Stimulated activated CD4-positive, alpha-beta T cell treated with anti-CD3 and anti-CD28 coated beads, Interleukin-12 subunit alpha, Interleukin-12 subunit beta, amount 100 ng/mL, for 24 hours (primary cell): ENCODE measurements around the gene EIF4G3.
"Not testable (repeated sequence)": the region's sequence is repeated elsewhere in the genome, so short reads cannot be mapped to it uniquely, and the experiment has no call there.

Source experiments
- DNase-seq, 2 experiments: peaks; one replicate each; pipeline ENCODE4 v3.0.0-alpha.2; 2020; ENCODE audit warnings: low read depth in 2 of 2

Gene EIF4G3

DNA sequence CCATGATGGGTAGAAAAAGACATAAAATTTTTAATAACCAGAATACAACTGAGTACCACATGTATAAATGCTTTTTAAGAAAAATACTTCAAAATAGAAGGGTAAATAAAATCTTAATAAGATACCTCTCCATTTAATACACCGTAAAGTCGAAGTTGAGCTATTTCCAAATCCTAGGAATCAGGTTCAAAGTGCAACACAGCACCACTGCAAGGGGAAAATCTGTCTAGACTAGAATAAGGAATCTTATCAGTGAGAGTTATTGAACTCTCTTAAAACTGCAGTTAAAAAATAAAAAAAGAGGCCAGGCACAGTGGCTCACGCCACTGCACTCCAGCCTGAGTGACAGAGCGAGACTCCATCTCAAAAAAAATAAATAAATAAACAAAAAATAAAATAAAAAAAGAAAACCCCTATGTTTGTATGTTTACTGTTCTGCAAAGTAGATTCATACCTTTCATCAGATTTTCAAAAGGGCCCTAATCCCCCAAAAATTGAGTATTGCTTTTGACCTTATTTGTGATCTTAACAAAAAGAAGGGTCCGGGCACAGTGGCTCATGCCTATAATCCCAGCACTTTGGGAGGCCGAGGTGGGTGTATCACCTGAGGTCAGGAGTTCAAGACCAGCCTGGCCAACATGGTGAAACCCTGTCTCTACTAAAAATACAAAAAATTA, 109.0 kb downstream of the EIF4G3 start:
- DNase-seq: no peak

DNA sequence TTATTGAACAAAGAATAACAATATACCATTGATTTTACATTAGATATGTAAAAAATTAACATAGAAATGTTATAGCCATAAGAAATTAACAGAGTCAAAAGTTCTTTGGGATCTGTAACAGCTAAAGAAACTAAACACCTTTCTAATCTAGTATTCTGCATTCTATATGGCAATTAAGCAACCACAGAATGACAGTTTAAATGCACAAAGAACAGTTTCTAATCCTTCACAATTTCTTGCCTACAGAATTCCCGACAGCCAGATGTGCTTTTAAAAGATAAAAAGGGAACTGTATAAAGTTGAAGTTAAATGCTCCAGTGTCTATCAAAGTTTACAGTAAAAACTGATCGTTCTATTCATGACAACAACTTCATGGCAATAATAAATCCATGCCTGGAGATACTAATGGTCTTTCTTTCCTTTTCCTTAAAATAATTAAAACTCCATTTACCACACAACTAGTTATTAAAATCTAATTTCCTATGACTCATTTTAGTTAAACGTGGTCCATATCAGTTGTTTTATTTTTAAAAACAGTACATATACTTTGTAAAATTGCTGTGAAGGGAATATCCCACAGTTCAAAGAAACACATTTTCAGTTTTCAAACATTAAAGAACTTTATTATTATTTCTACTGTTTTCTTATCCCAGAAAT, 110.2 kb downstream of the EIF4G3 start:
- no peak for DNase-seq

DNA sequence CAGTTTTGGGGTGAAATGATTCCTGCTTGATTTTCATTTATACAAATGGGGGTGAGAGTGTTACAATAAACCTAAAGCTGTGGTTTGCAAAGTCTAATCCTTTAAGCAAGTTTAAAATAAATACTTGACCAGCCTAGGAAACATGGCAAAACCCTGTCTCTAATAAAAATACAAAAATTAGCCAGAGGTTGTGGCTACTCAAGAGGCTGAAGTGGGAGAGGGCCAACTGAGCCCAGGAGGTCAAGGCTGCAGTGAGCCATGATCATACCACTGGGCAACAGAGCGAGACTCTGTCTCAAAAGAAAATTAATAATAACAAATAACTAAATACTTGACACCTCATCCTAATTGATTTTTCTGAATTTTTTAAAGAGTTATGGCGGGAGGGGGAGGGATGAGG, 110.8 kb downstream of the EIF4G3 start:
- DNase-seq: no peak

DNA sequence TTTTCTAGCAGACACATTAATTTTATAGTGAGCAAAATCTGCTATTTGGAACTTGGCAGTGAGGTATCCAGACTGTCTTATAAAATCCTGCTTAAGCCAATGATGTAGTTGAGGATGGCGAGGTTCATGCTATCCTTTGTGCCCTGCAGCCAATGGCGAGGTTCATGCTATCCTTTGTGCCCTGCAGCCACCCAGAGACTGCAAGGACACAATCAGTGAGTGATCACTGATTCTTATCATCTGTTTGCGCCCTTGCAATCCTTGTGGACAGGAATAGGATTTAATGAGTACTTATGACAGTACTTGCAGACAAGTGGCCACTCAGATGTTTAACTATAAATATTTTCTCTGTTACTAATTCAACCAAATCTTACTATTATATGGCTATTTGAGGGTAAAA, 112.6 kb downstream of the EIF4G3 start:
- no peak for DNase-seq

DNA sequence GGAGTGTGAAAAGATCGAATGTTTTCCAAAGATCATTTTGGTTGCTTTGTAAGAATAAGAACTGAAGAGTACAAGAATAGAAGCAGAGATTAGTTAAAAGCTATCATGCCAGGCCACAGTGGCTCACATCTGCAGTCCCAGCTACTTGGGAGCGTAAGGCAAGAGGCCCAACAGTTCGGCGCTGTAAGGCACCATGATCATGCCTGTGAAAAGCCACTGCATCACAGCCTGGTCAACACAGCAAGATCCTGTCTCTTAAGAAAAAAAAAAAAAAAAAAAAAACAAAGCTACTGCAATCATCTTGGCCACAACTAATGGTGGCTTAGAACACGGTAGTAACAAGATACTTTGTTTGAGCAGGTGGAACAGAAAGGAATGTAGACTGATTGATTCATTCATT, 116.2 kb downstream of the EIF4G3 start:
- no peak for DNase-seq

DNA sequence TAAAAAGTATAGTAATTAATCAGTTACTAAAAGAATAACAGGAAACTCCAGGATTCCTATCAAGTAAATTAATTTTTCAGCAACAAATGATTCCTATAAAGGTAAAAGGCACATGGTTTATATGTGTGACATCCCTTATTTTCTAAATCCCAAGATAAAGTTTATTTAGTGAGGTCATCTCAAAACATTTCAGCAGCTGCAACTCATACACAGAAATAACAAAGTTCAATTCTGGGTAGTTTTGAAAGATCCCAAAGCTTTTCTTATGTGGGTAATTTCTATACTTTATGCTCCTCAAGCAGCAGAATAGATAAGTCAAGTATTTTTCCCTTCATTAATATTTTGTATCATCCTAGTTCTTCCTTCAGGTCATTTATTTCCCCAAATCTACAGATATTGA, 117.7 kb downstream of the EIF4G3 start:
- DNase-seq: no peak

DNA sequence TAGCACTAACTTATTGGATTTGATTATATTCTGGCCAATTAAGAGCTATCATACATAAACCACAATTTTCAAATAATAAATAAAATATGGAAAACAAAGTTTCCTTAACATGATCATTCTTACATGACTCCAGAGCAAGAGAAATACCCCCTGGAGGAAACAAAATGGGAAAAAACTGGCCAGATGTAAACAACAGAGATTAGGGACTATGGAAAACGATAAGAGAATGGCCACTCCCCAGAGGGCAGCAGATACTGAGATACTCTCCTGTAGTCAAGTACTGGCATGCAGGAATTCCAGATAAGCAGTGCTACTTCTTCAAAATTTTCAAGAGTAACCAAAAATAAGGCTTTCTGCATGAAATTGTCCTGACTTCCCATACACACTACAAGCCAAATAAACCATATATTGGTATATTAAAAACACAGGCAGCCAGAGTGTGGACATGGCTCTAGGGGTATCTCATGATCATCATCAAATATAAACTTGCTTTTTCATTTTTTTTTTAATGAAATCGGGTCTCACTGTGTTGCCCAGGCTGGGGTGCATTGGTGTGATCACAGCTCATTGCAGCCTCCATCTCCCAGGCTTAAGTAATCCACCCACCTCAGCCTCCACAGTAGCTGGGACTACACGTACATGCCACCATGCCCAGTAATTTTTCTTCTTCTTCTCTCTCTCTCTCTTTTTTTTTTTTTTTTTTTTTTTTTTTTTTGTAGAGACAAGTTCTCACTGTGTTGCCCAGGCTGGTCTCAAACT, 118.5 kb downstream of the EIF4G3 start:
- DNase-seq: no peak

DNA sequence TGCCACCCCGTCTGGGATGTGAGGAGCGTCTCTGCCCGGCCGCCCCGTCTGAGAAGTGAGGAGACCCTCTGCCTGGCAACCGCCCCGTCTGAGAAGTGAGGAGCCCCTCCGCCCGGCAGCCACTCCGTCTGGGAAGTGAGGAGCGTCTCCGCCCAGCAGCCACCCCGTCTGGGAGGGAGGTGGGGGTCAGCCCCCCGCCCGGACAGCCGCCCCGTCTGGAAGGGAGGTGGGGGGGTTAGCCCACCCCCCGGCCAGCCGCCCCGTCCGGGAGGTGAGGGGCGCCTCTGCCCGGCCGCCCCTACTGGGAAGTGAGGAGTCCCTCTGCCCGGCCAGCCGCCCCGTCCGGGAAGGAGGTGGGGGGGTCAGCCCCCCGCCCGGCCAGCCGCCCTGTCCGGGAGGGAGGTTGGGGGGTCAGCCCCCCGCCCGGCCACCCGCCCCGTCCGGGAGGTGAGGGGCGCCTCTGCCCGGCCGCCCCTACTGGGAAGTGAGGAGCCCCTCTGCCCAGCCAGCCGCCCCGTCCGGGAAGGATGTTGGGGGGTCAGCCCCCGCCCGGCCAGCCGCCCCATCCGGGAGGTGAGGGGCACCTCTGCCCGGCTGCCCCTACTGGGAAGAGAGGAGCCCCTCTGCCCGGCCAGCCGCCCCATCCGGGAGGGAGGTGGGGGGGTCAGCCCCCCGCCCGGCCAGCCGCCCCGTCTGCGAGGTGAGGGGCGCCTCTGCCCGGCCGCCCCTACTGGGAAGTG, 123.3 kb downstream of the EIF4G3 start:
- not testable (repeated sequence) for DNase-seq

DNA sequence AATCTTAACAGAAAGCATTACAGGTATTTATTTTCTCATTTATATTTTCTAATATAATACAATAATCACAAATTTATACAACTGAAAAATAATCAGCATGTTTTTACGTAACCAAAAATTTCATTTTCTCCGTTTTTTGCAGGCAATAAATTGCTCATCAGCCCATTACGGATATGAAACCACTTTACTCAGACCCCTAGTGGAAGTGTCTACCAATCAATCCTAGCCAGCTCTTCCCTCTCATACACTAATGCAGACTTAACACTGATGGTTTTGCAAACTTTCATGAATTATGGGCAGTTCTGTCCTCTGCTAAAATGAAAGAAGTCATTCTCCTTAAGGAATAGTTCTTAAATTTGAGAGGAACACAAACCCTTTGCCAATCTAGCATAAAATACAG, 124.7 kb downstream of the EIF4G3 start:
- no peak for DNase-seq

DNA sequence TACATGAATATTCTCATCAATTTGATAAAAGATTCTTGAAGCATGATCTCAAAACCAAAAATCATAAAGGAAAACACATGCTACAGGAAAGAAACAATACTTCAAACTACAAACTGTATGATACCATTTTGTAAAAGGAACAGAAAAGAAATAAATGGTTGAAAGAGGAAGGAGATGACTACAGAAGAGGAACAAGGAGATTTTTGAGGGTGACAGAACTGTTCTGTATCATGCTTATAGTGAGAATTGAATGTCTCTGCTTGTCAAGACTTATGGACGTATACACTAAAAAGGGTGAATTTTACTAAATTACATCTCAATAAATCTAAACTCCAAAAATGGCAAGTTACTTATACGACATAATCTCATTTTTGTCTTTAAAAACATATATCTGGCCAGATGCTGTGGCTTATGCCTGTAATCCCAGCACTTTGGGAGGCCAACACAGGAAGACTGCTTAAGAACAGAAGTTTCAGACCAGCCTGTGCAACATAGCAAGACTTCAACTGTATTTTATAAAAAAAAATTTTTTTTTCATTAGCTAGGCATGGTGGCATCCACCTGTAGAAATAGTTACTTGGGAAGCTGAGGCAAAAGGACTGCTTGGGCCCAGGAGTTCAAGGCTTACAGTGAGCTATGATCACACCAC, 125.4 kb downstream of the EIF4G3 start:
- no peak for DNase-seq

DNA sequence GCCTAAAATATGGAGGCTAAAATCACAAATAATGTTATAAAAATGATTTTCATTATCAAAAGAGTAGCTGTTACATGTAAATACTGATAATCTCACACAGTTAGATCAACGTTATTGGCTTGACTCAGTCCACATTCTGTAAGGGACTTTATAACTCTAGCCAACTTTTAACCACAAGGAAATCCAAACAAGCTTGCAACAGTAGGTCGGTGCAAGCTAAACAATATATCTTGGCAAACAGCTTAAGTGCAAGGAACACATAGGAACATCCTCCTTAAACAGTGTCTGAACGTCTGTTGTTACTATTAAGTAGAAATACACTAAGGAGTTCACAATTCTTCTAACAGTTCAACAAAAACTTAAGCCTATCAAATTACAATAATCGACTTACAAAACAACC, 126.7 kb downstream of the EIF4G3 start:
- no peak for DNase-seq

DNA sequence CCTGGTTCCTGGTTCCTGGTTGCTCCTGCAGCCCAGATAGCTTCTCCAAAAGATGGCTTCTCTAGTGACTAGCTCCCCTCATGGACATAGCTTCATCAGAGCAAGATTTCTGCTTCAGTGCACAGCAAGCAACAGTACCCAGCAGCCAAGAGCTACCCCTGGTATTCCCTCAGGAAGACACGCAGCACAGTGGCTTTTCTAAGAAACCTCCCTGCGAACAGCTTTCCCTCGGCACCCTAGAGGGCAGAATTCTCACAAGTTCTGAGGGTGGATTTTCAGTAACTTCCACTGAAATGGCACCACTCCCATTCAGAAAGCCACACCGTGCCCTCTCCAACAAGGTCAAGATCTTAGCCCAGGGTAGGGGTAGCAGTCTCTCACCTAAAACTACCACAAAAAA, 128.2 kb downstream of the EIF4G3 start:
- DNase-seq: no peak

DNA sequence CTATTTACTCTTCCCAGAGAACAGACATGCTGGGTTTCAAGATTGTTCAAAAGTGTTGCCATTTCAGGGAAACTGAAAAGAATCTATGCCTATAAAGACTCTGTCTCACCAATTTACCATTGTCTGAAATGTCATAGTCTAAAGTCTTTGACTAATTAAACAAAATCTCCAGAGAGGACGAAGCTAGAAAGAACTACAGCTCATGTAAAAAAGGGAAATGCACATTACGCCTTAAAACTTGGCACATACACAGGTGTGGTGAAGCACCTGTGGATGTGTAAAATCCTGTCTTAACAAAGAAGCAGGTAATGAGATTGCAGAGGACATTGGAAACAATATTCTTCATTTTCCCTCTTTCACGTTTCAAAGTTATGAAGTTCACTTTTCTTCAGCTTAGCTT, 130.6 kb downstream of the EIF4G3 start:
- DNase-seq: no peak

DNA sequence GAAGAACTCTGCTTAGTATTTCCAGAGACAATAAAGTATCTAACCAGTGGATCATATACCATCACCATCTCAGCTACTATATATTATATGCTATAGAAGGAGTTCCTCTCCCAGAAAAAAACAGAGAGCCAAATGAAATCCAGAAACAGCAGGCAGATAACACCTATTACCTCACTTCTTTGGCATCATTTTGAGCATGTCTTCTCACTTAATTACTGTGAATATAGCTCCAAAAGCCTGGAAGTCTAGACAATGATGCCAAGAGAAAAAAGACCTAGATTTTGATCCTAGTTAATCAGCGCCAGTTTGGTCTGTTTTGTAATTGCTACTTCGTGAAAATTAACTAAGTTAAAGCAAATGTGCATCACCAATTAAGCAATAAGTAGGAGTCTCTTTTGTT, 131.3 kb downstream of the EIF4G3 start:
- no peak for DNase-seq

DNA sequence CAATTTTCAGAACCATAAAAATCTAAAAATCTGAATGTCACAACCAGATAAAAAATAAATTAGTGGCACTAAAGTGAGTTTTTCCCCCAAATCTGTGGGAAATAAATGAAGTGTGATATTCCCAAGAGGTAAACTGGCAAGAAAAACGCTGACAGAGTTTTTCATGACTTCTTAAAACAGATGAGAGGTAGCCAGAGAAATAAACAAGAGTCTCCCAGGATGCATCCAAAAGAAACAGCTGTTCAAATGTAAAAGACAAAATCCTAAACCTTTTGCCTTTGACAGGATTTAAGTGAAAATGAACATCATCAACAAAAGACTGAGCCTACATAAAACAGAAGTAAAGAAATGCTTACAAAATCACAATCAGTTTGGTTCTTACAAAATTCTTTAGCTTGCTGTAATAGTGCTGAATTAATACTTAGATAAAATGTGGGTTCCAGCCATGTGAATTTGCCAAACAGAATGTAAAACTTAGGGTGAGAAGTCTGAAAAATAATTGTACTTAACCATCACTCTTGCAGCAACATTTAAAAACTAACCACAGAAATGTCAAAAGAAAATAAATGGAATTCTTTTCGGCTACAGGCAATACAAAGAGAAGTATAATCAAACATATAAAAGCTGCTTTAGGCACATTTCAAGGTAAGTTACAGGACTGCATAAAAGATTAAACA, 133.6 kb downstream of the EIF4G3 start:
- no peak for DNase-seq

DNA sequence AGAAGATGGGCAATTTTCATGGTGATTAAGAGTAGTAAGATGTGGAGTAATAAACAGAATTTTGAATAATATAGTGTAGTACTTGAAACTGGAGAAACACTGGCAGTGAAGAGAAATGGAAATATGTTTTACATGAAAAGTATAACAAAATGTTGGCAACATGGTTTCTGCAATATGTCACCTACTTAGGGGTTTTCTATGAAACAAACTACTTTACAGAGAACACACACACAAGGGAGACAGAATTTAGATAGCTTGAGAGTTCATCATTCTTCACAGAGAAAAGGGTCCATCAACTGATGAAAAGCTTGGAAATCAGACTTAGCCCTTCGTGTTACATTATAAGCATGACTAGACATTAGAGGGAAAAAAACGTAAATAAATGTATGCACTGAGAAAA, 135.2 kb downstream of the EIF4G3 start:
- no peak for DNase-seq

DNA sequence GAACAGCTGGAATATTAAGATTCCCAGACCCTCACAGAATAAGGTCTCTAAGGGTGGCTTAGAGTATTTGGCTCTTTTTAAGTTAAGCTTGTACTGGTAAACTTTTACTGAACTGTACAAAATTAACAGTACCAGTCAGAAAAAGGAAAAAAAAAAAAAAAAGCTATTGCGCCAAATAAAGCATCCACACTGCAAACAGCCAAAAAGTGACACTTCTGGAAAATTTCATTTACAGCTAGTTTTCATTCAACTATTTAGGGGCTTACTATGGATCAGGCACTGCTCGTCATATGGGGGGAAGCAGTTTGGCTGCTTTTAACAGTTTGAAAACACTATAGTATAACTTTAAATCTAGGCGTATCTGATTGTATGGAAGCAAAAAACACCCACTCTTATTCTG, 139.6 kb downstream of the EIF4G3 start:
- DNase-seq: no peak

DNA sequence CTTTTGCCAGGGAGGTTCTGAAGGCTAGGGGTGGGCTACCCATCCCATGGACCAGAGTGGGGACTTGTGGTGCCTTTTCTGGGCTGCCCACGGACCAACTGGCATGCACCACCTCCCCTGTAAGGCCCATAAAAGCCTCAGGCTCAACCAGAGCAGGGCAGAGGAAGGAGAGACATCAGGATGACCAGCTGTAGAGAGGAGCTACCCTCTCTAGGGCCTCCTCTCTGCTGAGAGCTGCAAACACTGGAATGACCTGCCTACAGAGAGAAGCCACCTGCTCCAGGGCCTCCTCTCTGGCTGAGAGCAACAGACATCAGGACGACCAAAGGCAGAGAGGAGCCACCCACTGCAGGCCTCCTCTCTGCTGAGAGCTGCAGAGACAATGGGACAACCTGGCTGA, 140.9 kb downstream of the EIF4G3 start:
- DNase-seq: no peak

DNA sequence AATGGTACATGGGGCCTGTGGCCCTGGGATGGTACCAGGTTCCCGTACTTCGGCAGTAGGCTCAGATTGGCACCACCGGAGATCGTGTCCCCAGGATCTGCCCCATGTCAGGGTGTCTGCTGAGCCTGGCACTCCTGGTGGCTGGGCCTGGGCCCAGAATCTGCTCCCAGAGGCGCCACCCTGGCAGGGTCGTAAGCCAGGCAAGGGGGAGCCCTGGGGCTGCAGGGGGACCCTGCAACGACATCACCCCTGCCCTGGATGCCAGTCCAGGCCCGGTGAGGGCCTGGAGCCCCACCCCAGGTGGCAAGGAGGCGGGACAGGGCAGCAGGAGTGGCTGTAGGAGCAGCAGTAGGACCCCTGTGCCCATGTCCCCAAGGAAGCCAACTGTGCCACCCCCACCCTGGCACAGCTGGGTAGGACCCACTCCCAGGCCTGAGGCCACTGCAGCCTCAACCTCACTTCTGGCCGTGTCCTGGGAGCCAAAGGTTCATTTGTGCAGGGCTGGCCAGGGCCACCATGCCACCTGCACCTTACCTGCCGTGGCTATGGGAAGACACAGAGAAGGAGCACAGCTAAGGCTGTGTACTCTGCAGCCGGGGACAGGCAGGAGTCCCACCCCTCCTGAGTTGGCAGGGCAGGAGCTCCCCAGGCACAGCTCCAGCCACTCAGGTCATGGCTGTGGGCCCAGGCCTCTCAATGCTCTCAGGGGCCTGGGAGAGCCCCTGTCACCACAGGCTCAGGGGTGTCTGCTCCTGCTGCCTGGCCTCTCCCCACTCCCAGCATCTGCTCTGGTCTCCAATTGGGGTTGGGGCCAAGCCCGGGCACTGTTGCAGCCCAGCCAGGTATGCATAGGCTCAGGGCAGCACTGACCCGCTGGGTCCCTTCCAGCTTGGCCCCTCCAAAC, 141.7 kb downstream of the EIF4G3 start:
- DNase-seq: no peak

DNA sequence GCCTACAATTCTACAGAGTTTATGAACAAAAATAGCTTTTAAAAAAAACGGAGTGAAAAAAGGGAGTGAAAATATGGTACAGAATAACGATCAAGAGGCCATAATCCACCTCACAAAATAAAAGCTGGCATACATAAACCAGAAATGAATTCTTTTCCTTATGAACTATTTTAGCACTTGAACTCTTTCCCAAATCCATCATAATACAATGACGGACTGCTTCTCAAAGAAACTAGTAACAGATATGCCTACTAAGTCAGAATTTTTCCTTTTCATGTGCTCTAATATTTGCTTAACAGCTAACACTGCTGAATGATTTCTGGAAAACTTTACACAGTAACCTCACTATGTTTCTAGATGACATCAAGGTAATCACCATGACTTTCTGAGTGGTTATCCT, 144.0 kb downstream of the EIF4G3 start:
- no peak for DNase-seq
